WI38 (cell line): Measurements from ENCODE around the gene COL2A1.

Experiments used
- H3K4me3 ChIP-seq: 2 replicates; pipeline ENCODE4 v1.5.1; 2011; ENCODE audit warnings: low read depth, mild to moderate bottlenecking, control low read depth, low read length
- TF ChIP-seq, protein P1 (sequence below): IDR thresholded peaks from 2 replicates; pipeline ENCODE4 v1.5.1; 2012; ENCODE audit warnings: low read depth, mild to moderate bottlenecking, control low read depth, low read length

COL2A1 gene

DNA sequence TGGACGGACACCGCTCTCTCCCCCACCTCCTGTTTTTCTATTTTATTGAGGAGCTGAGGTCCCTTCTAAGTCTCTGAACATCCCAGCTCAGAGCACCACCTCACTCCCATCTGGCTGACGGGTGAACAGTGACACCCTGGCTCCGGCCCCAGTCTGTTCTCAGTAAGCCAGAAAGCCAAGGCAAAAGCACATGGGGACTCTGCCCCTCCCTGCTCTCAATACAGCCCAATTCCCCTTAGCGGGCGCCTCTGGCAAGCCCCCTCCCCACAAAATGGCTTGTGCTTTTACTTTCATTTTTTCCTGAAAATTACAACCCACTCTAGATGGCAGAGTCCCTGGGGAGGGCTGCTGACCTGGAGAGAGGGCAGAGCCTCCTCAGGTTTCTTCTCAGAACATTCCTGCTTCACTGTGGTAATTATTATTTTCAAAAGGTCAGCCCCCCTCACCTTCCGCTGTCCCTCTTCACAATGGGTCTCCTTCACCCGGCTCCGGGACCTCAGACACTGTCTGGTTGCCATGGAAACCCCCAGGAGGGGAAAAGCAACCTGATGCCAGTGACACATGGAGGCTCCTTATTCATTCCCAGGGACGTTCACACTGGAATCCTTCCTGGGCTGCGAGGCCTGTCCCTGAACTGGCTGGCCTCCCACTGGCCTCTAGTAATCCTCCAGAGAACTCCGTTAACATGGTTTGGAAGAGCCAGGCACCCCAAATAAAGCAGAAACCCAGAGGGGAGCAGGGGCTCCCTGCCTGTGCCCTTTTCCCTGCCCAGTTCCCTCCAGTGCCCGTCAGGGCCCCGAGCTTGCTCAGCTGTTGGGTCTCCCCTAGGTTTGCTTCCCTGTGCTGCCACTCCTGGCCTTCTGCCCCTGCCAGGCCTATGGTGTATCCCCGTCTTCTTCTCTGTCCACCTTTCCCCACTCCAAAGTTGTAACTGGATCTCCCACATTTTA, 15.9 kb downstream of the COL2A1 start:
- peak overlapping the region; percentile 23 for H3K4me3 ChIP-seq
- TF ChIP-seq, protein P1, sequence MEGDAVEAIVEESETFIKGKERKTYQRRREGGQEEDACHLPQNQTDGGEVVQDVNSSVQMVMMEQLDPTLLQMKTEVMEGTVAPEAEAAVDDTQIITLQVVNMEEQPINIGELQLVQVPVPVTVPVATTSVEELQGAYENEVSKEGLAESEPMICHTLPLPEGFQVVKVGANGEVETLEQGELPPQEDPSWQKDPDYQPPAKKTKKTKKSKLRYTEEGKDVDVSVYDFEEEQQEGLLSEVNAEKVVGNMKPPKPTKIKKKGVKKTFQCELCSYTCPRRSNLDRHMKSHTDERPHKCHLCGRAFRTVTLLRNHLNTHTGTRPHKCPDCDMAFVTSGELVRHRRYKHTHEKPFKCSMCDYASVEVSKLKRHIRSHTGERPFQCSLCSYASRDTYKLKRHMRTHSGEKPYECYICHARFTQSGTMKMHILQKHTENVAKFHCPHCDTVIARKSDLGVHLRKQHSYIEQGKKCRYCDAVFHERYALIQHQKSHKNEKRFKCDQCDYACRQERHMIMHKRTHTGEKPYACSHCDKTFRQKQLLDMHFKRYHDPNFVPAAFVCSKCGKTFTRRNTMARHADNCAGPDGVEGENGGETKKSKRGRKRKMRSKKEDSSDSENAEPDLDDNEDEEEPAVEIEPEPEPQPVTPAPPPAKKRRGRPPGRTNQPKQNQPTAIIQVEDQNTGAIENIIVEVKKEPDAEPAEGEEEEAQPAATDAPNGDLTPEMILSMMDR, result no peak

DNA sequence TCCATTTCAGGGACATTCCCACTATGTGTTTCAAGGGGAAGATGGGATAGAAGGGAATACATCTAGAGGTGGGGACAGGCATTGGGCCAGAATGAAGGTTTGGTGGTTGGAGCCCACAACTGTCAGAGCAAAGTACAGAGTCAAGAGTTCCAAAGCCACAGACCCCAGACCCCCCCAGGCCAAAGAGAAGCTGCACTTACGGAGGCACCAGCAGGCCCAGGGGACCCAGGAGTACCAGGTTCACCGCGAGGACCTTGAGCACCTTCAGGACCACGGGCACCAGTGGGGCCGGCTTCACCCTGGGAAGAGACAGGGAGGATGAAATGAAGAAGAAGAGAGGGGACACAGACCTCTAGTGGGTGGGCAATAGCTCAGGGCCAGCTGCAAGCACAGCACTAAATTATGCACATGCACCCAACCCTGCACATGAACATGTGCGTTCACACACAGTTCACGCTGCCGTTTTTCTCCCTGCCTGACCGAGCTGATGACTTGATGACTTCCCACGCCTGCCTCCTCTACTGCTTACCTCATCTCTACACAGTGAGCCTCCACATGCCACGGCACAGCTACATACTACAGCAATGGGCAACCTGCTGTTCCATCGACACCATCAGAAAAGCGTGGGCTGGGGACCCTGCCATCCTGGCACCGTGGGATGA, 16.7 kb downstream of the COL2A1 start:
- TF ChIP-seq, protein P1, result no peak
- H3K4me3 ChIP-seq, result no peak overlapping the region; the same call in 1 of the 2 replicates

DNA sequence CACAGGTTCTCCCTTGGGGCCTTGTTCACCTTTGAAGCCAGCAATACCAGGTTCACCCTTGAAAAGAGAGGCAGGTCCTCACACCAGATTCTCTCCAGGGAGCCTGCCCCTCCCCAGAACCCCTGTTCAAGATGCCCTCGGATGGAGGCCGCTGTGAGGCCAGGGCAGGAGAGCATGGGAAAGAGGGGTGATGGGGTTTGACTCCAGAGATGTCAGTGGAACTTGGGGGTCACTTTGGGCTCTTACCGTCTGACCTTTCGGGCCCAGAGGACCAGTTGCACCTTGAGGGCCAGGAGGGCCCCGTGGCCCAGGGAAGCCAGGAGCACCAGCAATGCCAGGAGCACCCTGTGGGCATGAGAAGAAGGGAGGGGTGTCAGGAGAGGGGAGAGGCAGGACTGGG, 17.4 kb downstream of the COL2A1 start:
- TF ChIP-seq, protein P1, result no peak
- H3K4me3 ChIP-seq, result no peak overlapping the region

DNA sequence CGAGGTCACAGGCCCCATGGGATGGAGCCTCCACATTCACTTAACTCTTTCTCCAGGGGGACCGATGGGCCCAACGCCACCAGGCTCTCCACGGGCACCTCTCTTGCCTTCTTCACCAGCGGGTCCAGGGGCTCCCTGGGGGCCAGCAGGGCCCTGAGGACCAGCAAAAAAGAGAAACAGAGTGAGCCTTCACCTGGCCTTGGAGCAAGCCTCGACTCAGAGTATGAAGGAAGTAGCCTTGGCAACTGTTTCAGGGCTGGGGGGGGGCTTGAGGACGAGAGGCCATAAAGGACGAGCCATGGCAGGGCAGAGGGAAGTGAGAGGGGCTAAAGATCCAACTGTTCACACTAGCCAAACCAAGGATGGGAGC, 18.0 kb downstream of the COL2A1 start:
- H3K4me3 ChIP-seq, result no peak overlapping the region
- TF ChIP-seq, protein P1, result no peak

DNA sequence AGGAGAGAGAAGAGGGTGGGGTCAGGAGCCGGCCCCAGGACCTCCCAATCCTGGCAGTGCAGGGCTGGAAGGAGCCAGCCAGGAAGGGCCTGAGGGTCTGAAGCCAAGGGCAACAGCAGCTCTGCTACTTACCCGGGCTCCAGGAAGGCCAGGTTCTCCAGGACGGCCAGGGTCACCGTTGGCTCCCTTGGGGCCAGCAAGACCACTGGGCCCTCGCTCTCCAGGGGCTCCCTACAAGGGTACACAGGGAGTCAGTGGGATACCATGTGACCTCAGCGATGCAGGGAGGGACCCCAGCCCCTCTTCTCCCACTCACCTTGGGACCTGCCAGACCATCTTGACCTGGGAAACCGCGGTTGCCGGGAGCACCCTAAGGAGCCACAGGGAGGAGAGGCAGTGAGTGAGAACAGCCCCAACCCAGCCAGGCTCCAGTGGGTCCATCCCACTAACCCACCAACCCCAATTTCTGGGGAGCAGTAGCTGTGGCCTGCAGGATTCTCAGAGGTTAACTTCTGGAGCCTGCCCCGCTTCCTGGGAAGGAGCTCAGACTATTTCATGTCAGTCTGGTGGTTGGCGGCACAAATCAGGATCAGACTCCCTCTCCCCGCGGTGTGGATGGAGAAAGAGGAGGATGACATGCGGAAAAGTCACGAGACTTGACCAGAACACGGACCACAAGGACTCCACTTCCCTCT, 18.5 kb downstream of the COL2A1 start:
- H3K4me3 ChIP-seq, result no peak overlapping the region
- TF ChIP-seq, protein P1, result no peak

DNA sequence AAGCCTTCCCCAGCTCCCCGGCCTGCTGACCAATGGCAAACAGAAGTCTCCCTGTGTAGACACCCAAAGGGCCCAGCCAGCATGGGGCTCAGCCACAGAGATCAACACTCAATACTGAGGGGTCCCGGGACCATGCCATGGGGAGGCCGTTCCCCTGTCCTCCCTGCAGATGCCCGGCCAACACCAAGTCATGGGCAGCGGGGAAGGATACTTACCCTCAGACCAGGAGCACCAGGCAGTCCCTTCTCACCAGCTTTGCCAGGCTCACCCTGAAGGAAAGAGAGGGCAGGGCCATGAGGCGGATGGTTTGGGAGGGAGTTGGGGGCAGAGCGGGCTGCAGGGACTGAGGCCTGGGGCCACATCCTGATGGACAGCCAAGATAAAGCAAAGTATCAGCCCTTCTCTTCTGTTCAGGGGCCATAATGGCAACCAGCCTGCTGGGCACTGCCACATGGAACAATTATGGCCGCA, 19.9 kb downstream of the COL2A1 start:
- TF ChIP-seq, protein P1, result no peak
- no peak overlapping the region for H3K4me3 ChIP-seq
